ENCODE measurements around the gene RHBDL1.

DNA sequence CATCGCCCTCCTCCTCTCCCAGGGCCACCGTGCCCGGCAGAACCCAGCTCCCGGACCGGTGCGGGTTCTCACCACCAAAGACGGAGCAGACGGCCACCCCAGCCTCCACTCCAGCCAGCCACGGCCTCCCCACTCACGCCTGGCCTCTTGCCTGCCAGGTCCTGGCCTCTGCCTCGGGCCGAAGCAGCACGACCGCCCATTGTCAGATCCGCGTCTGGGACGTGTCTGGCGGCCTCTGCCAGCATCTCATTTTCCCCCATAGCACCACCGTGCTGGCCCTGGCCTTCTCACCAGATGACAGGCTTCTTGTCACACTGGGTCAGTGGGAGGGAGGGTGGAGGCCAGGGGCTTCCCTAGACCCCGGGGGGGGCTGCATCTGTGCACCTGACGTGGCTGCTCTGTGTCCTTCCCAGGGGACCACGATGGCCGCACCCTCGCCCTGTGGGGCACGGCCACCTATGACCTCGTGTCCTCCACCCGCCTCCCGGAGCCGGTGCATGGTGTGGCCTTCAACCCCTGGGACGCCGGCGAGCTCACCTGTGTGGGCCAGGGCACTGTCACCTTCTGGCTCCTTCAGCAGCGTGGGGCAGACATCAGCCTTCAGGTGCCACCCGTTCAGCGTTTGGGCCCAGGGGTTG, 14.2 kb upstream of the RHBDL1 start:
- TF ChIP-seq, protein P1, sequence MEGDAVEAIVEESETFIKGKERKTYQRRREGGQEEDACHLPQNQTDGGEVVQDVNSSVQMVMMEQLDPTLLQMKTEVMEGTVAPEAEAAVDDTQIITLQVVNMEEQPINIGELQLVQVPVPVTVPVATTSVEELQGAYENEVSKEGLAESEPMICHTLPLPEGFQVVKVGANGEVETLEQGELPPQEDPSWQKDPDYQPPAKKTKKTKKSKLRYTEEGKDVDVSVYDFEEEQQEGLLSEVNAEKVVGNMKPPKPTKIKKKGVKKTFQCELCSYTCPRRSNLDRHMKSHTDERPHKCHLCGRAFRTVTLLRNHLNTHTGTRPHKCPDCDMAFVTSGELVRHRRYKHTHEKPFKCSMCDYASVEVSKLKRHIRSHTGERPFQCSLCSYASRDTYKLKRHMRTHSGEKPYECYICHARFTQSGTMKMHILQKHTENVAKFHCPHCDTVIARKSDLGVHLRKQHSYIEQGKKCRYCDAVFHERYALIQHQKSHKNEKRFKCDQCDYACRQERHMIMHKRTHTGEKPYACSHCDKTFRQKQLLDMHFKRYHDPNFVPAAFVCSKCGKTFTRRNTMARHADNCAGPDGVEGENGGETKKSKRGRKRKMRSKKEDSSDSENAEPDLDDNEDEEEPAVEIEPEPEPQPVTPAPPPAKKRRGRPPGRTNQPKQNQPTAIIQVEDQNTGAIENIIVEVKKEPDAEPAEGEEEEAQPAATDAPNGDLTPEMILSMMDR (IDR thresholded peaks at IDR 0.05) = no peak
- no peak for TF ChIP-seq POLR2A (IDR thresholded peaks at IDR 0.05)
